Measurements from ENCODE around the gene BCAS3. TPM values are rescaled to one million over a fixed set of nuclear protein-coding genes. Genes with fewer than 3 reads are reported as not detected.

BCAS3 gene
- polyA plus RNA-seq, 3 donors, result 10.3 to 19.1 (median 14.7) TPM

DNA sequence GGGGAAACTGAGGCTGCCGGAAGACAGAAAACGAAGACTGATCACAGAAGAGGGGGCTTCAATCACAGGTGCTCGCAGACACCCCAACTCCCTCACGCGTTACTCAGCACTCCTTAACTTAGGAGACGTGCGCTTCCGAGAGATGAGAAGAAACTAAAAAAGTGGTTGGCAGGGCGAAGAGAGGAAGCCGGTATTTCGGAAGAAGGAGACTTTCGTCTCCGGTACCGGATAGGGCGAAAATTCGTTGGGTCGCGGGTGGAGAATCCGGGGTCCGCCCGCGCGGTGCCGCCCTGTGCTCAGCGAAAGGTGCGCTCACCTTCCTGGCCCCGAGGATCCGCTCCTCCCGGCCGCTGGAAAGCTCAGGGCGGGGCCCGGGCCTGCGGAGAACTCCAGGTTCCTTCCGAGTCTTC is 721.1 kb downstream of the BCAS3 start:
- Mint-ChIP-seq H3K36me3 (peaks cover 13 to 15% of the 10 kb centered on the region in 2 donors), H3K4me3 (peak overlapping the region; percentile 8 to 92), H3K27me3 (ENCODE audit: low read depth in 3 of 3) (peaks cover 73 to 95% (median 77%) of the 10 kb centered on the region in 3 donors), H3K9me3 (peaks cover 0 to 25% (median 14%) of the 10 kb centered on the region in 7 donors), H3K27ac (no peak overlapping the region), H3K4me1 (peaks cover 39% of the 10 kb centered on the region)
- H3K27me3 ChIP-seq (ENCODE audit: control insufficient read depth in 2 of 2, insufficient read depth in 2 of 2, low read length in 2 of 2), result peaks cover 59 to 91% of the 10 kb centered on the region in 2 donors
- peak overlapping the region in 1 of 3 experiments; percentile 28 for H3K4me3 ChIP-seq (replicated peaks in 1 of 3; ENCODE audit: low read depth in 2 of 3, low read length in 3 of 3)
- intact Hi-C loops (cut with micrococcal nuclease), result loop anchor here (10.0 kb wide), 2 partner anchors 394 to 674 kb away; no protein-coding TSS in a partner anchor
- peak overlapping the region; percentile 41 for H3K4me2 ChIP-seq (replicated peaks; ENCODE audit: extremely low read depth, low read length, poor library complexity, severe bottlenecking)
- no peak overlapping the region for H3K27ac ChIP-seq (ENCODE audit: low read depth in 1 of 2, low read length in 2 of 2)
- TF ChIP-seq, protein P1, sequence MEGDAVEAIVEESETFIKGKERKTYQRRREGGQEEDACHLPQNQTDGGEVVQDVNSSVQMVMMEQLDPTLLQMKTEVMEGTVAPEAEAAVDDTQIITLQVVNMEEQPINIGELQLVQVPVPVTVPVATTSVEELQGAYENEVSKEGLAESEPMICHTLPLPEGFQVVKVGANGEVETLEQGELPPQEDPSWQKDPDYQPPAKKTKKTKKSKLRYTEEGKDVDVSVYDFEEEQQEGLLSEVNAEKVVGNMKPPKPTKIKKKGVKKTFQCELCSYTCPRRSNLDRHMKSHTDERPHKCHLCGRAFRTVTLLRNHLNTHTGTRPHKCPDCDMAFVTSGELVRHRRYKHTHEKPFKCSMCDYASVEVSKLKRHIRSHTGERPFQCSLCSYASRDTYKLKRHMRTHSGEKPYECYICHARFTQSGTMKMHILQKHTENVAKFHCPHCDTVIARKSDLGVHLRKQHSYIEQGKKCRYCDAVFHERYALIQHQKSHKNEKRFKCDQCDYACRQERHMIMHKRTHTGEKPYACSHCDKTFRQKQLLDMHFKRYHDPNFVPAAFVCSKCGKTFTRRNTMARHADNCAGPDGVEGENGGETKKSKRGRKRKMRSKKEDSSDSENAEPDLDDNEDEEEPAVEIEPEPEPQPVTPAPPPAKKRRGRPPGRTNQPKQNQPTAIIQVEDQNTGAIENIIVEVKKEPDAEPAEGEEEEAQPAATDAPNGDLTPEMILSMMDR (IDR thresholded peaks at IDR 0.05), result no peak
- H3K79me2 ChIP-seq (ENCODE audit: insufficient read depth, low read length), result no peaks in the 10 kb centered on the region
- no peak overlapping the region for H3K9ac ChIP-seq (ENCODE audit: insufficient read depth, low read length, poor library complexity, severe bottlenecking)
- DNase-seq, result no peak
- H3K36me3 ChIP-seq (replicated peaks in 1 of 2; ENCODE audit: control insufficient read depth in 1 of 2, insufficient read depth in 2 of 2, low read length in 2 of 2), result no peaks in the 10 kb centered on the region
- peaks cover 16 to 43% of the 10 kb centered on the region in 2 donors for H3K4me1 ChIP-seq (ENCODE audit: control insufficient read depth in 1 of 2, insufficient read depth in 2 of 2, low read length in 2 of 2)
- 5% methylated on average over 28 of the region's 34 CpGs for WGBS (ENCODE audit: insufficient coverage)
- H4K20me1 ChIP-seq (ENCODE audit: insufficient read depth, low read length), result no peaks in the 10 kb centered on the region
- peaks cover 4 to 35% of the 10 kb centered on the region in 2 donors for H3K9me3 ChIP-seq (replicated peaks in 1 of 2; ENCODE audit: control insufficient read depth in 1 of 2, insufficient read depth in 1 of 2, low read length in 2 of 2)
- H2AFZ ChIP-seq (ENCODE audit: insufficient read depth, low read depth, low read length, poor library complexity, severe bottlenecking), result no peak overlapping the region

DNA sequence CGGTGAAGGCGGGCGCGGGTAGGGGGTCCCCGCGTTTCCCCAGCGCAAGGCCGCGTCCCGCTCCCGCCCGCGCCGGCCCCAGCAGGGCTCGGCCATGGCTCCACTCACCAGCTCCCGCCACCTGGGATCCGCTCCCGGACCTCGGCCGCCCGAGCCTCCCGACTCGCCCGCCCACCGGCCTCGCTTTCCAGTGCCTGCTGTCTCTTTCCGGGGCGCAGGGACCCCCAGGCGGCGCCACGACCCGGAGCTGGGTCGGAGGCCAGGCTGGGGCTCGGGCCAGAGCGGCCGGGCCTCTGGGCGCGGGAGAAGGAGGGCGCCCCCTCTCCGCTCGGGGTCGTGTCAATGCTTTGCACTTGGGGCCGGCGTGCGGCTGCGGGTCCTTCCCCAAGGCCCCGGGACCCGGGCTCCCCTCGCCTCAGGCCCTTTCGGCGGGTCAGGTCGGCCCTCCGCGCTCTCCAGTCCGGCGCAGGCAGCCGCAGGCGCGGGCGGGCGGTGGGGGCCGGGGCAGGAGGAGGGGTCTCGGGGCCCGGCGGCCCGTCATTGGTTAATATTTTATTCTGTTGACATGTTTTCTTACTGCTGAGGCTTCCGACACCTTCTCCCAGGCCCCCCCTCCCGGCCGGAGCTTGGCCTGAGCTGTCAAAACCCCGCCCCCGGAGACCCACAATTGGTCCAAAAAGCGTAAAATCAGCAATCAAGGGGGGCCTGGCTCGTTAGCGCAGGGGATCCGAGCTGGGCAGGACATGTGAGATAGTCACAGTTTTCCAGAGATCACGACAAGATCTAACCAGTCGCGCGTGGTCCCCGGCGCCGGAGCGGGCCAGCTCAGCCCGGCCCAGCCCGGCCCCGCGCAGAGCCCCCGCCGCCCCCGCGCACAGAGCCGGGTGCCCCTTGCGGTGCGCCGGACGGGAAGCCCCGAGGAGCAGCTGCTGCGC is 721.7 kb downstream of the BCAS3 start, which contains the start of gene TBX2:
Gene TBX2, plus strand, starts transcription at position 713 of the 935 bp plus-strand sequence. CDS start 334 bp downstream, outside the sequence.
- Mint-ChIP-seq H3K27ac (no peak within 1 kb of the TSS), H3K9me3 (peaks cover 0 to 30% (median 16%) of the 10 kb centered on the region in 7 donors), H3K4me1 (peaks cover 45% of the 10 kb centered on the region), H3K27me3 (ENCODE audit: low read depth in 3 of 3) (peaks cover 78 to 95% (median 79%) of the 10 kb centered on the region in 3 donors), H3K4me3 (peak within 1 kb of the TSS; percentile 56 to 92), H3K36me3 (peaks cover 13 to 15% of the 10 kb centered on the region in 2 donors)
- intact Hi-C loops (cut with micrococcal nuclease), result loop anchor here (10.0 kb wide), 2 partner anchors 395 to 675 kb away; no protein-coding TSS in a partner anchor
- H2AFZ ChIP-seq (ENCODE audit: insufficient read depth, low read depth, low read length, poor library complexity, severe bottlenecking), result no peak within 1 kb of the TSS
- H3K36me3 ChIP-seq (replicated peaks in 1 of 2; ENCODE audit: control insufficient read depth in 1 of 2, insufficient read depth in 2 of 2, low read length in 2 of 2), result no peaks in the 10 kb centered on the region
- no peak for DNase-seq
- no peak within 1 kb of the TSS for H3K9ac ChIP-seq (ENCODE audit: insufficient read depth, low read length, poor library complexity, severe bottlenecking)
- peak within 1 kb of the TSS; percentile 41 for H3K4me2 ChIP-seq (replicated peaks; ENCODE audit: extremely low read depth, low read length, poor library complexity, severe bottlenecking)
- TF ChIP-seq, protein P1 (IDR thresholded peaks at IDR 0.05), result no peak
- no peak within 1 kb of the TSS for H3K27ac ChIP-seq (ENCODE audit: low read depth in 1 of 2, low read length in 2 of 2)
- H3K27me3 ChIP-seq (ENCODE audit: control insufficient read depth in 2 of 2, insufficient read depth in 2 of 2, low read length in 2 of 2), result peaks cover 66 to 91% of the 10 kb centered on the region in 2 donors
- 1% methylated on average over 78 of the region's 98 CpGs for WGBS (ENCODE audit: insufficient coverage)
- H4K20me1 ChIP-seq (ENCODE audit: insufficient read depth, low read length), result no peaks in the 10 kb centered on the region
- H3K79me2 ChIP-seq (ENCODE audit: insufficient read depth, low read length), result no peaks in the 10 kb centered on the region
- peaks cover 10 to 40% of the 10 kb centered on the region in 2 donors for H3K9me3 ChIP-seq (replicated peaks in 1 of 2; ENCODE audit: control insufficient read depth in 1 of 2, insufficient read depth in 1 of 2, low read length in 2 of 2)
- peaks cover 23 to 47% of the 10 kb centered on the region in 2 donors for H3K4me1 ChIP-seq (ENCODE audit: control insufficient read depth in 1 of 2, insufficient read depth in 2 of 2, low read length in 2 of 2)
- peak within 1 kb of the TSS in 1 of 3 experiments; percentile 28 for H3K4me3 ChIP-seq (replicated peaks in 1 of 3; ENCODE audit: low read depth in 2 of 3, low read length in 3 of 3)

Measured in CD14-positive monocyte (primary cell).